Epithelial cell of esophagus (primary cell): ENCODE results near the gene NRAP.

ENCODE experiments used
- DNase-seq: peaks from one replicate; pipeline ENCODE4 v3.0.0; 2010; ENCODE audit warnings: low read depth
- H3K4me3 ChIP-seq: 2 replicates; pipeline ENCODE4 v1.5.1; 2011; ENCODE audit warnings: mild to moderate bottlenecking, low read length, control low read depth
- TF ChIP-seq, protein P1 (sequence below): IDR thresholded peaks from 2 replicates; pipeline ENCODE4 v1.5.1; 2011; ENCODE audit warnings: low read depth, mild to moderate bottlenecking, low read length, control low read depth, inconsistent platforms; ENCODE audit not compliant: insufficient read depth; ENCODE audit errors: missing control alignments

NRAP gene

DNA sequence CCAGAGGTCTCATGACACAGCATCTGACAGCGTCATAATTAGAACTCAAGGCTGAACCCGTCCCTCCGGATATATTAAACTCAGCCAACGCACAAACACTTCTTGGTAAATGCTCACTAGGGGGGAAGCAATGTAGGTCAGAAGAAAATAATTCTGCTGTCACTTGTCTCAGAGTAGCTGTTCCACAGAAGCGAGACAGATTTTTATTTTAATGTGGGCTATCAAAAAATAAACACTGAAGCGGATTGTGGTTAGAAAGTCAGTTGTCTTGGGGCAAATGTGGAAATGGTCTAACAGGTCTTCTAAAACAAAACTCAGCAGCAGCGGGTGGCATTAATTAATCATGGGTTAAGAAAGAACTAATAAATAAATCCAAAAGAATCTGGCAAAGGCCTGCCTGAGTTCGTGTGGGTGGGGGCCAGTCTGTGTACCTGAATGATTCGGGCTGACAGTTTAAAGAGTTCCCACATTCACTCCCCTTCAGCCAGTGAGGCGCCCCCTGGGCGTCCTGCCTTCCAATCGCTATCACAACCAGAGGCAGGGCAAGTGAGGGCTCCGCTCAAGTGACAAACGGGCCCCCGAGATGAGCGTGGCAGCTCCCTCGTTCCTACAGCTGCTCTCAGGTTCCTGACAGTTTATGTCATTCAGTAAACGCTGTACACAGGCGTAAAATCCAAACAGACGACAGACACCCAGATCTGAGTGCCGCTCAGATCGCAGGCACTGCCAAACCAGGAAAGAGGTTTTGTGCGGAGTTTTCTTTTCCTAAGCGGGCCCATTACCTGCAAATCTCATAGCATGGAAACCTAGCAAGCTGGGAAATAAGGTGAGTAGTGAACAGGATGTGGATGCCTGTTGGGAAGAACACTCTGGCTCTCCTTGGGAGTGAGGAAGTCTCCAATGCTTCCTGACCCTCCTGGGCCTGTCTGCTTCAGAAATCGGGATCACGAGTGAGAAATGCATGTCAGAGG is 52.9 kb downstream of the NRAP start:
- DNase-seq = no peak
- no peak overlapping the region for H3K4me3 ChIP-seq
- TF ChIP-seq, protein P1, sequence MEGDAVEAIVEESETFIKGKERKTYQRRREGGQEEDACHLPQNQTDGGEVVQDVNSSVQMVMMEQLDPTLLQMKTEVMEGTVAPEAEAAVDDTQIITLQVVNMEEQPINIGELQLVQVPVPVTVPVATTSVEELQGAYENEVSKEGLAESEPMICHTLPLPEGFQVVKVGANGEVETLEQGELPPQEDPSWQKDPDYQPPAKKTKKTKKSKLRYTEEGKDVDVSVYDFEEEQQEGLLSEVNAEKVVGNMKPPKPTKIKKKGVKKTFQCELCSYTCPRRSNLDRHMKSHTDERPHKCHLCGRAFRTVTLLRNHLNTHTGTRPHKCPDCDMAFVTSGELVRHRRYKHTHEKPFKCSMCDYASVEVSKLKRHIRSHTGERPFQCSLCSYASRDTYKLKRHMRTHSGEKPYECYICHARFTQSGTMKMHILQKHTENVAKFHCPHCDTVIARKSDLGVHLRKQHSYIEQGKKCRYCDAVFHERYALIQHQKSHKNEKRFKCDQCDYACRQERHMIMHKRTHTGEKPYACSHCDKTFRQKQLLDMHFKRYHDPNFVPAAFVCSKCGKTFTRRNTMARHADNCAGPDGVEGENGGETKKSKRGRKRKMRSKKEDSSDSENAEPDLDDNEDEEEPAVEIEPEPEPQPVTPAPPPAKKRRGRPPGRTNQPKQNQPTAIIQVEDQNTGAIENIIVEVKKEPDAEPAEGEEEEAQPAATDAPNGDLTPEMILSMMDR = no peak

DNA sequence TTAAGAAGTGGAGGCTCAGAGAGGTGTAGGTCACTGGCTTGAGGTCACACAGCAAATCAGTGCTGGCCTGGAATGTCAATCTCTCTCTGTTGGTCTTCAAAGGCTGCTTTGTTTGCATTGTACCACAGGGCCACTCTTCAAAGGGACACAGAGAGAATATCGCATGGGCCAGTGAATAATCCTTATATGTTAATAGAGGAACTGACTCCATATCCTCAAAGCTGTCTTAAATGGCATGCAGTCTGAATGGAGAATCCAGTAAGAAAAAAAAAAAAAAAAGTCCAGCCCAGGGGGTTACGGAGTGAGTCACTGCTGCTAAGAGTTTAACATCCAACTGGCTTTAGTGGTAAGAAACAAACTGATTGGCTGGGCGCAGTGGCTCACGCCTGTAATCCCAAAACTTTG is 54.1 kb downstream of the NRAP start:
- TF ChIP-seq, protein P1 = no peak
- no peak for DNase-seq
- H3K4me3 ChIP-seq = no peak overlapping the region

DNA sequence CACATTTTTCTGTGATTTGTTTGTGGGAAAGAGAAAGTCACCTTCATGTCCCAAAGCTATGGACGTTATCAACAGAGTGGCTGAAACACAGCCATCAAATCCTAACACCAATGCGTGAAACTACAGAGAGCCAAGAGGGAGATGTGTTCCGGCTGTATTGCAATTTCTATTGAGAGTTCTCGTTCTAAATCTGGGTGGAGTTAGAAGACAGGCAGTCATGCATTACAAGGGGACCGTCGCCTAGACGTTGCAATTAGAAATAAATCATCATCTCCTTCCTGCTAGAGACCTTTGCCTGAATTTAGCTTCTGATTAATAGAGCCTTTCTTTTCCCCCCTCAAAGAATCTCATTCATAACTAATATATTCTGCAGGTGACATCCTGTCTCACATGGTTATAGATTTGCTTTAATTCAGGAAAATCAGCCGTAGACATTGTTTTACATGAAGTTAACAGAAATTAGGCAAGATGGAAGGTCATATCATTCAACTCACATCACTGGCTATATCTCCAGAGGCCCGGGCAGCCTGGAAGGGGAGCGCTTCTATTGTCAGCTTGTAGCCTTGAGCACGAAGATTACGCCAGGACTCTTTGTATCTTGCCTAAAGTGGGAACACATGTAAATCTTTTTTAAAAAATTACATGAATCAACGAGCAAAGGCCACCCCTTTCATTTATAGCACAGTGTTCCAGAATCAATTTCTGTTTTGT is 58.4 kb downstream of the NRAP start:
- no peak for DNase-seq
- TF ChIP-seq, protein P1 = no peak
- no peak overlapping the region for H3K4me3 ChIP-seq

GRCh38 chr10:113604572-113604971 is 59.3 kb downstream of the NRAP start:
- no peak overlapping the region for H3K4me3 ChIP-seq
- TF ChIP-seq, protein P1 = no peak
- no peak for DNase-seq

DNA sequence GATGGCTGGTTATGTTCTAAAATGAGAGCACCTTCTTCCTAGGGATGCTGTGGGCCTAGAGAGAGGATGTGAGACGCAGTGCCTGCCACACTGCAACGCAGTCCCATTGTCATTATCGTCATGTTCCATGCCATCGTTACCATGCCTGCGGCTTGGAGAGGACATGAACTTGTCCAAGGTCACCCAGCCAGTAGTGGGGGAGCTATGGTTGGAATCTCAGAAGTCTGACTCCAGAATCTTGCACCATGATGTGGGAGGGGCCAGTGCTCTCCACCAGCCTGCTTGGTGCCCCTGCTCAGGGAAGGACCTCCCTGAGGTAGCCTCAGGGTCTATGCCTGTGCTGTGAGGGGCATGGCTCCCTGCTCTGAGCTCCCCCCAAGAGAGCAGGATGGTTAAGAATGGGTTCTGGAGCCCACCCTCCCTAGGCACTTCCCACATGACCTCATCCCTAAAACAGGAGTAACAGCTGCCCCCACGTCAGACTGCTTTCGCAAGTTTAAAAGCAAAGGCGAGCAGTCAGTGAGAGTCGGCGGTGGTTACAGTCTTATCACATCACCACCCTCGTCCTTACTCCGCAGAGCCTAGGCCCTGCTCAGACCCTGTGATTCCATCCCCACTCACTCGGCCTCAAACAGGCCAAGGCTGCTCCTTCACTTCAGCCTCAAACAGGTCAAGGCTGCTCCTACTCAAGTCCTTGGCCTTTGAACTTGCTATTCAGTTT is 60.6 kb downstream of the NRAP start:
- TF ChIP-seq, protein P1 = no peak
- no peak for DNase-seq
- no peak overlapping the region for H3K4me3 ChIP-seq

- no peak for DNase-seq
- H3K4me3 ChIP-seq = no peak overlapping the region
- TF ChIP-seq, protein P1 = no peak
These were observed 63.3 kb downstream of the NRAP start for GRCh38 chr10:113600569-113600968.
